ENCODE results near the gene SDHA.
"Not testable (repeated sequence)": the region's sequence is repeated elsewhere in the genome, so short reads cannot be mapped to it uniquely, and the experiment has no call there.

DNA sequence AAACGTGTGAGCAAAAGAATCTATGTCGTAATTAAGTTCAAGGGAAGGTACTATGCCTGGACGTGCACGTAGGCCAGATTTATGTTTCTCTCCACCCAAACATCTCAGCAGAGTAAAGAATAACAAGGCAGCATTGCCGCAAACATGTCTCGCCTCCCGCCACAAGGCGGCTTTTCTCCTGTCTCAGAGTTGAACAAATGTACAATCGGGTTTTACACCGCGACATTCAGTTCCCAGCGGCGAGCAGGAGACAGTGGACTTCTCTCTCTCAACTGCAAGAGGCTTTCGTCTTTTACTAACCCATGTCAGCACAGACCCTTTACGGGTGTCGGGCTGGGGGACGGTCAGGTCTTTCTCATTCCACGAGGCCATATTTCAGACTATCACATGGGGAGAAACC lies 21.1 kb upstream of the SDHA start:
- TF ChIP-seq POLR2AphosphoS5 (IDR thresholded peaks at IDR 0.05; ENCODE audit: borderline replicate concordance, low read depth, low read length); FOXP2 (optimal IDR thresholded peaks at IDR 0.05; ENCODE audit: control extremely low read depth, extremely low read length, insufficient read depth): not testable (repeated sequence)

All from SK-N-MC (cell line).